ENCODE results near the gene ESD. TPM values are rescaled to one million over a fixed set of nuclear protein-coding genes. Genes with fewer than 3 reads are reported as not detected.

ESD gene
- total and polyA plus RNA-seq, 3 donors from 2014 or later = 60.3 to 95.8 (median 65.4) TPM

DNA sequence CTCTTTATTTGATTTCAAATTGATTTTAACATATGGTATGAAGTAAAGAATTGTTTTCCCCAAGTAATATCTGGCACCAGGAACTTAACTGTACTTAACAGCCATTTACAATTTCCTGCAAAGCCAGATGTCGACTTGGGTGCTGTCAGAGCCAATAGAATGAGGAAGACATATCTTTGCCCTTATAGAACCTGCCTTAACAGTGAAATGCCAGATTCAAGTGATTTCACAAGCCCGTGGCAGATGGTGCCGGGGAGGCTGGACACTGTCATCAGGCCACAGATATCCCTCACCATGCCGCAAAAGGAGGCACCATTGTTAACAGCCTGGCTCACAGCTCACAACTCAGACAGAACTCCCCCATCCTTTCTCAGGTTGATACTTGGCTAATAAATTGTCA lies 48.7 kb downstream of the ESD start:
- DNase-seq = no peak
- Histone ChIP-seq H3K36me3 (ENCODE audit: low read depth, missing control alignments) (no peaks in the 10 kb centered on the region), H3K4me3 (no peak overlapping the region), H3K4me1 (no peaks in the 10 kb centered on the region), H3K27ac (no peak overlapping the region), H3K9me3 (no peaks in the 10 kb centered on the region), H3K27me3 (no peaks in the 10 kb centered on the region)
- WGBS, 2 donors = 83 to 87% methylated on average over 4 of the region's 4 CpGs
- TF ChIP-seq CTCF (IDR thresholded peaks at IDR 0.05) = no peak
- TF ChIP-seq POLR2A (IDR thresholded peaks at IDR 0.05) = no peak
- intact Hi-C loops (cut with DNase I; ENCODE audit: low total_unique reads) = no loop called here

DNA sequence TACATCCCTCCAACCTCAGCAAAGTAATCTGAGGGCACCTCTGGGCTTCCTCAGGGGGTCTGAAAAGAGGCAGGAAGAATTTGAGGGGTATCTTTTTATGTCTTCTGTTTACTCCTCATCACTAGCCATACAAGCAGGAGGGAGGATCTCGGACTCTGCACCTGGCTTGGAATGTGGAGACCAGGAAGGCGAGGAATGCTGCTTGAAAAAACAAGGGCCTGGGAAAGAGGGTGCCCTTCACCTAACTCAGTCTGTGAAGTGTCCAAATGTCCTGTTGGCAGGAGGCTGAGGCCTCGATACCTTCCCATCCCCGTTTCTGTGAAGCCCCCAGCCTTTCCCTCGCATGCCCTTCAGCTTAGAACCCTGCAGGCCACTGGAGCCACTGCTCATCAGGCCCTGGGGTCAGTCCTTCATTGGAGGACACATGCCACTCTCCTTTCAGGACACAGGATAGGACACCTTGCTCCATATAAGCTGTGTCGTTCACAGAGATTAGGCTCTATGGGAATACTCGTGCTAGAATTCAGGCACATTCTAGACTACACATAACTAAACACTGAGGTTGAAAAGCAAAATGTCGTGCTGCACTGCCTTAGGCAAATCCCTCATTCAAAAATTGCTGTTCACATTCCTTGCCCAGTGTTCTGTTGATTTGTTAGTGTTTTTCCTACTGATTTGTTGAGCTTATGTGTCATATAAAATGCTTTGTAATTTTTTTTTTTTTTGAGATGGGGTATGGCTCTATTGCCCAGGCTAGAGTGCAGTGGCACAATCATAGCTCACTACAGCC lies 49.7 kb downstream of the ESD start:
- 93 to 97% methylated on average over 8 of the region's 8 CpGs for WGBS, 2 donors
- Histone ChIP-seq H3K27ac (no peak overlapping the region), H3K36me3 (ENCODE audit: low read depth, missing control alignments) (no peaks in the 10 kb centered on the region), H3K4me1 (no peaks in the 10 kb centered on the region), H3K9me3 (no peaks in the 10 kb centered on the region), H3K27me3 (no peaks in the 10 kb centered on the region), H3K4me3 (no peak overlapping the region)
- no peak for DNase-seq
- TF ChIP-seq POLR2A (IDR thresholded peaks at IDR 0.05) = no peak
- no peak for TF ChIP-seq CTCF (IDR thresholded peaks at IDR 0.05)
- intact Hi-C loops (cut with DNase I; ENCODE audit: low total_unique reads) = no loop called here

DNA sequence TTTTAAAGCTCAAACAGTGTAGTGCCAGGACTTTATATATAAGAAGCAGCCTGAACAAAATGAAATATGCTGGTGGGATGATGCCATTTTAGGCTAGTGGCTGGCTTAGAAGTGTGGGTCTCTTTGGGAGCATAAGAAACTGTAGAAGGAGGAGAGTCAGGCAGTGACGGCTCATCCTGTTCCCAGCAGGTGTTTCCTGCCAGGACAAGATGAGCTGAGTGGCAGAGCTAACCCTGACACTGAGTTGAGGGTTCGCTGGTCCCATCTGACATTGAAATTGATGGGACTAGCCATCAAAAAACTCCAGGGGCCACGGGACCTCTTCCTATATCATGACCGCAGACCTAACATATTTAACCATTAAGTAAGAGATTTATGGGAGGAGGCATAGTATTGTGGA lies 51.3 kb downstream of the ESD start:
- no peaks in the 10 kb centered on the region for H3K9me3 ChIP-seq
- no peak for DNase-seq
- H3K4me3 ChIP-seq = no peak overlapping the region
- H3K27ac ChIP-seq = no peak overlapping the region
- intact Hi-C loops (cut with DNase I; ENCODE audit: low total_unique reads) = no loop called here
- TF ChIP-seq POLR2A (IDR thresholded peaks at IDR 0.05) (no peak), CTCF (IDR thresholded peaks at IDR 0.05) (no peak)
- 87 to 94% methylated on average over 4 of the region's 4 CpGs for WGBS, 2 donors
- no peaks in the 10 kb centered on the region for H3K27me3 ChIP-seq
- H3K36me3 ChIP-seq (ENCODE audit: low read depth, missing control alignments) = no peaks in the 10 kb centered on the region
- H3K4me1 ChIP-seq = no peaks in the 10 kb centered on the region

GRCh38 chr13:46745062-46745461 lies 51.9 kb downstream of the ESD start:
- intact Hi-C loops (cut with DNase I; ENCODE audit: low total_unique reads) = no loop called here
- TF ChIP-seq CTCF (IDR thresholded peaks at IDR 0.05) (no peak), POLR2A (IDR thresholded peaks at IDR 0.05) (no peak)
- H3K4me1 ChIP-seq = no peaks in the 10 kb centered on the region
- H3K27ac ChIP-seq = no peak overlapping the region
- H3K9me3 ChIP-seq = no peaks in the 10 kb centered on the region
- H3K36me3 ChIP-seq (ENCODE audit: low read depth, missing control alignments) = no peaks in the 10 kb centered on the region
- H3K27me3 ChIP-seq = no peaks in the 10 kb centered on the region
- 93 to 94% methylated on average over 4 of the region's 4 CpGs for WGBS, 2 donors
- H3K4me3 ChIP-seq = no peak overlapping the region
- no peak for DNase-seq

DNA sequence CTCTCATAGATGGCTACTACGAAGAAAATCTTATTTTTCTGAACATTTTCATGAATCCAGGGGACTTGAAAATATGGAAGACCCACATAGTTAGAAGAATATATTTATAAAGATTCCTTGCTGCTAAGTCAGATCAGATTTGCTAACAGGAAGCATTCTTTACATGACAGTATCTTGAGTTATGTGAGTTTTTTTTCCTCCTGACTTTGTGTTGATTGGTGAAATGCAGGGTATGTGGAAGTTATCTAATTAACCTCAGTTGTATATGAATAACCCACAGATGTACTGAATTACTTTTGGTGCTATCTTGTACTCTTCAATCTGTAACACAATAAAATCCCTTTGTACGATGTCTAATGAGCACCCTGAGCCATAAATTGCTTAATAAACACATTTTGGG lies 53.8 kb downstream of the ESD start:
- 58 to 80% methylated on average over 2 of the region's 2 CpGs for WGBS, 2 donors
- H3K9me3 ChIP-seq = no peaks in the 10 kb centered on the region
- no peak for TF ChIP-seq CTCF (IDR thresholded peaks at IDR 0.05)
- no peak for TF ChIP-seq POLR2A (IDR thresholded peaks at IDR 0.05)
- H3K27me3 ChIP-seq = no peaks in the 10 kb centered on the region
- no peaks in the 10 kb centered on the region for H3K4me1 ChIP-seq
- H3K36me3 ChIP-seq (ENCODE audit: low read depth, missing control alignments) = no peaks in the 10 kb centered on the region
- DNase-seq = no peak
- no peak overlapping the region for H3K4me3 ChIP-seq
- no peak overlapping the region for H3K27ac ChIP-seq
- intact Hi-C loops (cut with DNase I; ENCODE audit: low total_unique reads) = no loop called here

Data from testis (tissue), 3 donors.